Epithelial cell of proximal tubule (primary cell): ENCODE data around the gene DGKE. TPM values are rescaled to one million over a fixed set of nuclear protein-coding genes. Genes with fewer than 3 reads are reported as not detected.

ENCODE experiments used
- DNase-seq: peaks from one replicate; pipeline ENCODE4 v3.0.0-alpha.2; 2011; ENCODE audit warnings: low read depth
- H3K4me3 ChIP-seq: 2 replicates; pipeline ENCODE4 v1.5.1; 2011; ENCODE audit warnings: low read depth, mild to moderate bottlenecking, low read length
- CTCF ChIP-seq: conservative IDR thresholded peaks from 2 replicates; pipeline ENCODE4 v1.5.1; 2012; ENCODE audit warnings: low read depth, mild to moderate bottlenecking, low read length
- total RNA-seq: library from RNA; depleted of rRNA; stranded (reverse); fragments of >200 nt; gene quantifications from 2 replicates; pipeline ENCODE4 v1.2.3, GENCODE V29; 2015

Gene DGKE
- total RNA-seq, 1 donor from 2014 or later = 3.3 TPM

- TF ChIP-seq CTCF = no peak
- DNase-seq = no peak
- no peak overlapping the region for H3K4me3 ChIP-seq
These were observed 42.8 kb downstream of the DGKE start for GRCh38 chr17:56876766-56877179.

- TF ChIP-seq CTCF = no peak
- DNase-seq = no peak
- no peak overlapping the region for H3K4me3 ChIP-seq
These were observed 45.3 kb downstream of the DGKE start for GRCh38 chr17:56879280-56879679.

DNA sequence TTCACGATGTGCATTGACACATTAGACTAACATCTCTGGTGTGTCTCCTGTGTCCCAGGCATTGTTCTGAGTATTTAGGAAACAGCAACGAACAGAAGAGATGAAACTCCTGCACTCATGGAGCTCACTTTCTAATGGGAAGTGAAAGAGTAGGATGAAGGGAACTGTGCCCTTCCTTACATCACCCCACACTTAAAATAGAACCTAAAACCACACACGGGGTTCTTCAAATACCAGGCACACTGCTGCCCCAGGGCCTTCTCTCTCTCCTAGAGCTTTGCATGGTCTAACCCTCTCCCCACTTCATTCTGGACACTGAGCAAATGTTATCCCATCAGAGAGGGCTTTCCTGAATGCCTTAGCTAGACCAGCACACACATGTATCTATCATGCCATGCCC is 46.2 kb downstream of the DGKE start:
- DNase-seq = no peak
- no peak for TF ChIP-seq CTCF
- H3K4me3 ChIP-seq = no peak overlapping the region

- no peak for TF ChIP-seq CTCF
- no peak overlapping the region for H3K4me3 ChIP-seq
- DNase-seq = no peak
These were observed 46.6 kb downstream of the DGKE start for GRCh38 chr17:56880571-56880970.

- no peak overlapping the region for H3K4me3 ChIP-seq
- no peak for DNase-seq
- TF ChIP-seq CTCF = no peak
These were observed 47.8 kb downstream of the DGKE start for GRCh38 chr17:56881685-56882295.

- H3K4me3 ChIP-seq = no peak overlapping the region
- no peak for TF ChIP-seq CTCF
- DNase-seq = no peak
These were observed 49.7 kb downstream of the DGKE start for GRCh38 chr17:56883616-56884015.
